ENCODE measurements around the gene CACNB4. TPM values are rescaled to one million over a fixed set of nuclear protein-coding genes. Genes with fewer than 3 reads are reported as not detected.

Gene CACNB4
- total and polyA plus RNA-seq, 9 of the 15 experiments (the other 6 are each of a cell fraction or from before 2014, with no cell fraction given), result 0.01 to 0.20 (median 0.04) TPM; not detected in 1

DNA sequence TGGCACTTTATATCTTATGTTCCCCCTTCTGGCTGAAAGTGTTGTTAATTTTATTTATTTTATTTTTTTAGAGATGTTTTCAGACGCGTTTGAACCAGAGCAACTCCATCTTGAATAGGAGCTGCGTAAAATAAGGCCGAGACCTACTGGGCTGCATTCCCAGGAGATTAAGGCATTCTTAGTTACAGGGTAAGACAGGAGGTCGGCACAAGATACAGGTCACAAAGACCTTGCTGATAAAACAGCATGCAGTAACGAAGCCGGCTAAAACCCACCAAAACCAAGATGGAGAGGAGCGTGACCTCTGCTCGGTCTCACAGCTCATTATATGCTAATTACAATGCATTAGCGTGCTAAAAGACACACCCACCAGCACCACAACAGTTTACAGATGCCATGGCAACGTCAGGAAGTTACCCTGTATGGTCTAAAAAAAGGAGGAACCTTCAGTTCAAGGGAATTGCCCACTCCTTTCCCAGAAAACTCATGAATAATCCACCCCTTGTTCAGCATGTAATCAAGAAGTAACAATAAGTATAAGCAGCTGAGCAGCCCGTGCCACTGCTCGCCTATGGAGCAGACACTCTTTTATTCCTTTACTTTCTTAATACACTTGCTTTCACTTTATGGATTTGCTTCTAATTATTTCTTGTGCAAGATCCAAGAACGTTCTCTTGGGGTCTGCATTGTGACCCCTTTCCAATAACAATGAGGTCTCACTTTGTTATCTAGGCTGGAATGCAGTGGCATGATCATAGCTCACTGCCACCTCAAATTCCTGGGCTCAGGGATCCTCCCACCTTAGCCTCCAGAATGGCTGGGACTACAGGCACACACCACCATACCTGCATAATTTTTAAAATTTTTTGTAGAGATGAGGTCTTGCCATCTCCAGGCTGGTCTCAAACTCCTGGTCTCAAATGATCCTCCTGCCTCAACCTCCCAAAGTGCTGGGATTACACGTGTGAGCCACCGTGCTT lies 55.9 kb downstream of the CACNB4 start (continued):
- TF ChIP-seq, protein P1, sequence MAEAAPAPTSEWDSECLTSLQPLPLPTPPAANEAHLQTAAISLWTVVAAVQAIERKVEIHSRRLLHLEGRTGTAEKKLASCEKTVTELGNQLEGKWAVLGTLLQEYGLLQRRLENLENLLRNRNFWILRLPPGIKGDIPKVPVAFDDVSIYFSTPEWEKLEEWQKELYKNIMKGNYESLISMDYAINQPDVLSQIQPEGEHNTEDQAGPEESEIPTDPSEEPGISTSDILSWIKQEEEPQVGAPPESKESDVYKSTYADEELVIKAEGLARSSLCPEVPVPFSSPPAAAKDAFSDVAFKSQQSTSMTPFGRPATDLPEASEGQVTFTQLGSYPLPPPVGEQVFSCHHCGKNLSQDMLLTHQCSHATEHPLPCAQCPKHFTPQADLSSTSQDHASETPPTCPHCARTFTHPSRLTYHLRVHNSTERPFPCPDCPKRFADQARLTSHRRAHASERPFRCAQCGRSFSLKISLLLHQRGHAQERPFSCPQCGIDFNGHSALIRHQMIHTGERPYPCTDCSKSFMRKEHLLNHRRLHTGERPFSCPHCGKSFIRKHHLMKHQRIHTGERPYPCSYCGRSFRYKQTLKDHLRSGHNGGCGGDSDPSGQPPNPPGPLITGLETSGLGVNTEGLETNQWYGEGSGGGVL (CRISPR knock-in tag; IDR thresholded peaks at IDR 0.05), result no peak
- no peak for TF ChIP-seq NFIX (CRISPR knock-in tag; IDR thresholded peaks at IDR 0.05; ENCODE audit: low read depth)
- no peak for TF ChIP-seq RBM14 (IDR thresholded peaks at IDR 0.05; ENCODE audit: borderline replicate concordance, insufficient read depth, low read depth, low read length)
- no peak for TF ChIP-seq HDGF (IDR thresholded peaks at IDR 0.05)
- TF ChIP-seq CBX5 (IDR thresholded peaks at IDR 0.05; ENCODE audit: borderline replicate concordance, low read depth), result no peak
- no peak for TF ChIP-seq MXI1 (IDR thresholded peaks at IDR 0.05; ENCODE audit: low read depth, low read length)
- no peak for TF ChIP-seq SETDB1 (IDR thresholded peaks at IDR 0.05; ENCODE audit: low read length)
- TF ChIP-seq, protein P2, sequence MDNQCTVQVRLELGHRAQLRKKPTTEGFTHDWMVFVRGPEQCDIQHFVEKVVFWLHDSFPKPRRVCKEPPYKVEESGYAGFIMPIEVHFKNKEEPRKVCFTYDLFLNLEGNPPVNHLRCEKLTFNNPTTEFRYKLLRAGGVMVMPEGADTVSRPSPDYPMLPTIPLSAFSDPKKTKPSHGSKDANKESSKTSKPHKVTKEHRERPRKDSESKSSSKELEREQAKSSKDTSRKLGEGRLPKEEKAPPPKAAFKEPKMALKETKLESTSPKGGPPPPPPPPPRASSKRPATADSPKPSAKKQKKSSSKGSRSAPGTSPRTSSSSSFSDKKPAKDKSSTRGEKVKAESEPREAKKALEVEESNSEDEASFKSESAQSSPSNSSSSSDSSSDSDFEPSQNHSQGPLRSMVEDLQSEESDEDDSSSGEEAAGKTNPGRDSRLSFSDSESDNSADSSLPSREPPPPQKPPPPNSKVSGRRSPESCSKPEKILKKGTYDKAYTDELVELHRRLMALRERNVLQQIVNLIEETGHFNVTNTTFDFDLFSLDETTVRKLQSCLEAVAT (IDR thresholded peaks at IDR 0.05), result no peak
- TF ChIP-seq, protein P3, sequence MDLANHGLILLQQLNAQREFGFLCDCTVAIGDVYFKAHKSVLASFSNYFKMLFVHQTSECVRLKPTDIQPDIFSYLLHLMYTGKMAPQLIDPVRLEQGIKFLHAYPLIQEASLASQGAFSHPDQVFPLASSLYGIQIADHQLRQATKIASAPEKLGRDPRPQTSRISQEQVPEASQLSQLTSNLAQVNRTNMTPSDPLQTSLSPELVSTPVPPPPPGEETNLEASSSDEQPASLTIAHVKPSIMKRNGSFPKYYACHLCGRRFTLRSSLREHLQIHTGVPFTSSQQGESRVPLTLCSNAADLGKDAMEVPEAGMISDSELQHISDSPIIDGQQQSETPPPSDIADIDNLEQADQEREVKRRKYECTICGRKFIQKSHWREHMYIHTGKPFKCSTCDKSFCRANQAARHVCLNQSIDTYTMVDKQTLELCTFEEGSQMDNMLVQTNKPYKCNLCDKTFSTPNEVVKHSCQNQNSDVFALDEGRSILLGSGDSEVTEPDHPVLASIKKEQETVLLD (IDR thresholded peaks at IDR 0.05), result no peak
- TF ChIP-seq RUNX1 (IDR thresholded peaks at IDR 0.05; ENCODE audit: low read depth), result no peak
- no peak for TF ChIP-seq MTA2 (IDR thresholded peaks at IDR 0.05; ENCODE audit: low read depth)
- TF ChIP-seq ZNF232 (CRISPR knock-in tag; IDR thresholded peaks at IDR 0.05), result no peak
- no peak for TF ChIP-seq DACH1 (IDR thresholded peaks at IDR 0.05; ENCODE audit: partially characterized antibody)
- TF ChIP-seq ARID1B (IDR thresholded peaks at IDR 0.05), result no peak
- TF ChIP-seq ZBTB17 (CRISPR knock-in tag; IDR thresholded peaks at IDR 0.05), result peak; percentile 70; the same call in 1 of the 2 replicates
- no peak for TF ChIP-seq KDM1A (IDR thresholded peaks at IDR 0.05)
- peak; percentile 90 for TF ChIP-seq SMAD3 (CRISPR knock-in tag; conservative IDR thresholded peaks at IDR 0.05)
- TF ChIP-seq HDAC3 (IDR thresholded peaks at IDR 0.05; ENCODE audit: borderline replicate concordance, partially characterized antibody), result no peak
- TF ChIP-seq RFX1 (IDR thresholded peaks at IDR 0.05), result peak; percentile 81
- TF ChIP-seq LEF1 (IDR thresholded peaks at IDR 0.05), result no peak
- TF ChIP-seq CREB1 (IDR thresholded peaks at IDR 0.05), result no peak
- no peak for TF ChIP-seq CREB1 (CRISPR knock-in tag; IDR thresholded peaks at IDR 0.05)
- no peak for TF ChIP-seq KAT2B (IDR thresholded peaks at IDR 0.05; ENCODE audit: low read depth, low read length)
- TF ChIP-seq, protein P4, sequence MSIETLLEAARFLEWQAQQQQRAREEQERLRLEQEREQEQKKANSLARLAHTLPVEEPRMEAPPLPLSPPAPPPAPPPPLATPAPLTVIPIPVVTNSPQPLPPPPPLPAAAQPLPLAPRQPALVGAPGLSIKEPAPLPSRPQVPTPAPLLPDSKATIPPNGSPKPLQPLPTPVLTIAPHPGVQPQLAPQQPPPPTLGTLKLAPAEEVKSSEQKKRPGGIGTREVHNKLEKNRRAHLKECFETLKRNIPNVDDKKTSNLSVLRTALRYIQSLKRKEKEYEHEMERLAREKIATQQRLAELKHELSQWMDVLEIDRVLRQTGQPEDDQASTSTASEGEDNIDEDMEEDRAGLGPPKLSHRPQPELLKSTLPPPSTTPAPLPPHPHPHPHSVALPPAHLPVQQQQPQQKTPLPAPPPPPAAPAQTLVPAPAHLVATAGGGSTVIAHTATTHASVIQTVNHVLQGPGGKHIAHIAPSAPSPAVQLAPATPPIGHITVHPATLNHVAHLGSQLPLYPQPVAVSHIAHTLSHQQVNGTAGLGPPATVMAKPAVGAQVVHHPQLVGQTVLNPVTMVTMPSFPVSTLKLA (conservative IDR thresholded peaks at IDR 0.05), result no peak
- no peak for TF ChIP-seq MCM5 (IDR thresholded peaks at IDR 0.05; ENCODE audit: low read depth)

Measured in K562 (cell line).